K562 (cell line): ENCODE results near the gene IL11. TPM values are rescaled to one million over a fixed set of nuclear protein-coding genes. Genes with fewer than 3 reads are reported as not detected.

ENCODE experiments used
- E2F4 ChIP-seq: sonication (generic); formaldehyde crosslinking; IDR thresholded peaks from 2 replicates; pipeline ENCODE4 v1.8.0; 2022; ENCODE audit warnings: mild to moderate bottlenecking, low read depth, missing genetic modification reagents
- ESRRA ChIP-seq: fragments of 450-650 bp; IDR thresholded peaks from 2 replicates; pipeline ENCODE4 v1.6.1; 2014; ENCODE audit warnings: low read depth, mild to moderate bottlenecking, moderate library complexity, borderline replicate concordance
- ETS2 ChIP-seq: IDR thresholded peaks from 2 replicates; pipeline ENCODE4 v1.6.1; 2016; ENCODE audit warnings: borderline replicate concordance, missing genetic modification characterization, mild to moderate bottlenecking, moderate library complexity, missing compliant biosample characterization; ENCODE audit not compliant: poor library complexity, severe bottlenecking
- POLR2A ChIP-seq: fragments of 450-650 bp; conservative IDR thresholded peaks from 2 replicates; pipeline ENCODE4 v1.6.1; 2016
- SETDB1 ChIP-seq: IDR thresholded peaks from one replicate; pipeline ENCODE4 v1.6.1; 2012; ENCODE audit warnings: low read length, control low read depth, inconsistent platforms
- STAT6 ChIP-seq: sonication (generic); formaldehyde crosslinking; IDR thresholded peaks from 2 replicates; pipeline ENCODE4 v1.8.1; 2023; ENCODE audit warnings: mild to moderate bottlenecking, missing genetic modification reagents
- TFE3 ChIP-seq: fragments of 450-650 bp; formaldehyde crosslinking; IDR thresholded peaks from 2 replicates; pipeline ENCODE4 v1.4.0; 2020; ENCODE audit warnings: mild to moderate bottlenecking, mixed read lengths
- ZFP30 ChIP-seq: fragments of 250-450 bp; sonication (Bioruptor Pico); IDR thresholded peaks from 2 replicates; pipeline ENCODE4 v1.8.0; 2022; ENCODE audit warnings: moderate library complexity, mild to moderate bottlenecking, inconsistent platforms, borderline replicate concordance
- ZFP36 ChIP-seq: fragments of 150-350 bp; IDR thresholded peaks from 2 replicates; pipeline ENCODE4 v1.6.1; 2018; ENCODE audit warnings: low read length, low read depth; ENCODE audit not compliant: partially characterized antibody
- ZNF134 ChIP-seq: fragments of 250-450 bp; sonication (Bioruptor Pico); conservative IDR thresholded peaks from 2 replicates; pipeline ENCODE4 v1.4.0; 2020
- ZNF583 ChIP-seq: fragments of 250-450 bp; sonication (Bioruptor Pico); IDR thresholded peaks from 2 replicates; pipeline ENCODE4 v1.4.0; 2020
- polyA plus RNA-seq, 8 experiments: library from polyadenylated mRNA; depleted of rRNA in 4 of 8; stranded (reverse) in 5 of 8; unstranded in 3 of 8; fragments of >200 nt; fragmentation: Nextera tagmentation in 2 of 8; fragmentation: Illumina TruSeq in 1 of 8; extraction: Ambion mirVana in 2 of 8; extraction: Trizol in 1 of 8; gene quantifications; 2 replicates each; pipeline versions ENCODE4 v1.2.1 to v1.2.3, GENCODE V29; 2011 to 2014; ENCODE audit warnings: inconsistent platforms in 1 of 8, missing spikeins in 1 of 8
- total RNA-seq, 7 experiments: library from RNA; depleted of rRNA in 6 of 7; stranded (reverse); fragments of >200 nt in 6 of 7; fragmentation: Illumina TruSeq in 2 of 7; extraction: Trizol in 2 of 7; gene quantifications; 2 replicates each; pipeline versions ENCODE4 v1.2.1 to v1.2.3, GENCODE V29; 2011 to 2021; ENCODE audit warnings: low replicate concordance in 1 of 7
- TF ChIP-seq, protein P1 (sequence below): fragments of 250-450 bp; sonication (Bioruptor Pico); IDR thresholded peaks from 2 replicates; pipeline ENCODE4 v1.5.0; 2020; ENCODE audit warnings: mild to moderate bottlenecking, borderline replicate concordance
- TF ChIP-seq, protein P2 (sequence below): IDR thresholded peaks from 2 replicates; pipeline ENCODE4 v1.6.1; 2012; ENCODE audit warnings: low read depth, low read length, improper control_type of control experiment, borderline replicate concordance
- TF ChIP-seq, protein P3 (sequence below): fragments of 250-450 bp; sonication (Bioruptor Pico); IDR thresholded peaks from 2 replicates; pipeline ENCODE4 v1.8.0; 2021; ENCODE audit warnings: borderline replicate concordance, mild to moderate bottlenecking, moderate library complexity; ENCODE audit not compliant: poor library complexity, severe bottlenecking
- TF ChIP-seq, protein P4 (sequence below): fragments of 250-450 bp; sonication (Bioruptor Pico); IDR thresholded peaks from 2 replicates; pipeline ENCODE4 v1.8.0; 2022; ENCODE audit warnings: inconsistent platforms, mild to moderate bottlenecking, moderate library complexity, borderline replicate concordance

The IL11 gene
- total and polyA plus RNA-seq, 9 of the 15 experiments (the other 6 are each of a cell fraction or from before 2014, with no cell fraction given) = 0.04 to 0.42 (median 0.06) TPM; not detected in 6

GRCh38 chr19:55407800-55408532 lies 37.7 kb upstream of the IL11 start (continued):
- TF ChIP-seq, protein P1, sequence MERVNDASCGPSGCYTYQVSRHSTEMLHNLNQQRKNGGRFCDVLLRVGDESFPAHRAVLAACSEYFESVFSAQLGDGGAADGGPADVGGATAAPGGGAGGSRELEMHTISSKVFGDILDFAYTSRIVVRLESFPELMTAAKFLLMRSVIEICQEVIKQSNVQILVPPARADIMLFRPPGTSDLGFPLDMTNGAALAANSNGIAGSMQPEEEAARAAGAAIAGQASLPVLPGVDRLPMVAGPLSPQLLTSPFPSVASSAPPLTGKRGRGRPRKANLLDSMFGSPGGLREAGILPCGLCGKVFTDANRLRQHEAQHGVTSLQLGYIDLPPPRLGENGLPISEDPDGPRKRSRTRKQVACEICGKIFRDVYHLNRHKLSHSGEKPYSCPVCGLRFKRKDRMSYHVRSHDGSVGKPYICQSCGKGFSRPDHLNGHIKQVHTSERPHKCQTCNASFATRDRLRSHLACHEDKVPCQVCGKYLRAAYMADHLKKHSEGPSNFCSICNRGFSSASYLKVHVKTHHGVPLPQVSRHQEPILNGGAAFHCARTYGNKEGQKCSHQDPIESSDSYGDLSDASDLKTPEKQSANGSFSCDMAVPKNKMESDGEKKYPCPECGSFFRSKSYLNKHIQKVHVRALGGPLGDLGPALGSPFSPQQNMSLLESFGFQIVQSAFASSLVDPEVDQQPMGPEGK (CRISPR knock-in tag) = no peak
- TF ChIP-seq ETS2 (tag) = no peak
- peak; percentile 97 for TF ChIP-seq TFE3 (CRISPR knock-in tag)
- no peak for TF ChIP-seq ZFP36
- TF ChIP-seq, protein P2, sequence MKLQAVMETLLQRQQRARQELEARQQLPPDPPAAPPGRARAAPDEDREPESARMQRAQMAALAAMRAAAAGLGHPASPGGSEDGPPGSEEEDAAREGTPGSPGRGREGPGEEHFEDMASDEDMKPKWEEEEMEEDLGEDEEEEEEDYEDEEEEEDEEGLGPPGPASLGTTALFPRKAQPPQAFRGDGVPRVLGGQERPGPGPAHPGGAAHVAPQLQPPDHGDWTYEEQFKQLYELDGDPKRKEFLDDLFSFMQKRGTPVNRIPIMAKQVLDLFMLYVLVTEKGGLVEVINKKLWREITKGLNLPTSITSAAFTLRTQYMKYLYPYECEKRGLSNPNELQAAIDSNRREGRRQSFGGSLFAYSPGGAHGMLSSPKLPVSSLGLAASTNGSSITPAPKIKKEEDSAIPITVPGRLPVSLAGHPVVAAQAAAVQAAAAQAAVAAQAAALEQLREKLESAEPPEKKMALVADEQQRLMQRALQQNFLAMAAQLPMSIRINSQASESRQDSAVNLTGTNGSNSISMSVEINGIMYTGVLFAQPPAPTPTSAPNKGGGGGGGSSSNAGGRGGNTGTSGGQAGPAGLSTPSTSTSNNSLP = no peak
- TF ChIP-seq ESRRA = peak; percentile 62; the same call in 1 of the 2 replicates
- TF ChIP-seq E2F4 (CRISPR knock-in tag) = peak; percentile 96
- TF ChIP-seq, protein P3, sequence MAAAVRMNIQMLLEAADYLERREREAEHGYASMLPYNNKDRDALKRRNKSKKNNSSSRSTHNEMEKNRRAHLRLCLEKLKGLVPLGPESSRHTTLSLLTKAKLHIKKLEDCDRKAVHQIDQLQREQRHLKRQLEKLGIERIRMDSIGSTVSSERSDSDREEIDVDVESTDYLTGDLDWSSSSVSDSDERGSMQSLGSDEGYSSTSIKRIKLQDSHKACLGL (CRISPR knock-in tag) = no peak
- no peak for TF ChIP-seq ZNF583 (CRISPR knock-in tag)
- TF ChIP-seq, protein P4, sequence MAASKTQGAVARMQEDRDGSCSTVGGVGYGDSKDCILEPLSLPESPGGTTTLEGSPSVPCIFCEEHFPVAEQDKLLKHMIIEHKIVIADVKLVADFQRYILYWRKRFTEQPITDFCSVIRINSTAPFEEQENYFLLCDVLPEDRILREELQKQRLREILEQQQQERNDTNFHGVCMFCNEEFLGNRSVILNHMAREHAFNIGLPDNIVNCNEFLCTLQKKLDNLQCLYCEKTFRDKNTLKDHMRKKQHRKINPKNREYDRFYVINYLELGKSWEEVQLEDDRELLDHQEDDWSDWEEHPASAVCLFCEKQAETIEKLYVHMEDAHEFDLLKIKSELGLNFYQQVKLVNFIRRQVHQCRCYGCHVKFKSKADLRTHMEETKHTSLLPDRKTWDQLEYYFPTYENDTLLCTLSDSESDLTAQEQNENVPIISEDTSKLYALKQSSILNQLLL (CRISPR knock-in tag) = no peak
- TF ChIP-seq STAT6 = no peak
- TF ChIP-seq ZNF134 = no peak
- TF ChIP-seq POLR2A = peak; percentile 59; the same call in 1 of the 2 replicates
- no peak for TF ChIP-seq SETDB1
- no peak for TF ChIP-seq ZFP30
